NCI-H1105 treated with DMSO at 0.1 percent for 48 hours (cell line): Measurements from ENCODE around the gene TREM1.
"Not testable (repeated sequence)": the region's sequence is repeated elsewhere in the genome, so short reads cannot be mapped to it uniquely, and the experiment has no call there.

Experiments
- DNase-seq: peaks from one replicate; lab custom pipeline; 2025; lab: John Stamatoyannopoulos, UW

TREM1 gene

DNA sequence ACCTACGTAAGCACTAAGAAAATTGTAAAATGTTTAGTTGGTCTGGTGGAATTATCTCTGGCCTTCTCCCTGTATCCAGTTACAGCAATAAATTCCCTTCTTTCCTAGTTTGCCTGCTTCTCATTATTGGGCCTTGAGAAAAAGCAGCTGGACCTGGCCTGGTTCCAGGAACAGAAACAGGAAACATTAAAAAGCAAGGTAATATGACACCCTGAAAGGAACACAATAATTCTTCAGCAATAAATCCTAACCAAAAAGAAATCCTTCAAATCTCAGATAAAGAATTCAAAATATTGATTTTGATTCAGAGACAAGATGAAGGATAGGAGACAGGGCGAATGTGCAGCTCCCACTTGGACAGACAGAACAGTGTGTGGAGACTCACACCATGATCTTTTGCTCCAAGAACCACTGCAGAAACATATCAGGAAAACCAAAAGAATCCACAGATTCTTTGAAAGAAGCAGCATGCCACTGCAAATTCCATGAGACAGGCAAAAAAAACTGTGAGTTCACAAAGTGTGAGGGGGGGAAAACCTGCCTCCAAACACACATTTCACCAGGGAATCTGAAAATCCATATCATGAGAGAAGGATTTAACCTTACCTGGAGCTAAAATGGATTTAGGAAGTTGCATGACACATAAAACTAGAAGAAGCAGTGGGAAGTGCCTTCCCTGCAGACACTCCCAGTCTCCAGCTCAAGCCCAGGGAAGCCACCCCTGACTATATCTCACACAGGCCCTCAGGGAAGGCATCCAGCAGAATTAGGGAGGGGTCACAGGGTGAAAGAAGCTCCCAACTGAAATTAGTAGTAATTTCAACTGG is 28.9 kb downstream of the TREM1 start:
- DNase-seq, result peak; percentile 87

- DNase-seq, result no peak
Observed at GRCh38 chr6:41256383-41256782, 30.1 kb downstream of the TREM1 start.

- DNase-seq, result no peak
Observed at GRCh38 chr6:41255638-41256246, 30.7 kb downstream of the TREM1 start.

- DNase-seq, result no peak
Observed at GRCh38 chr6:41255110-41255509, 31.4 kb downstream of the TREM1 start.

- DNase-seq, result no peak
Observed at GRCh38 chr6:41252401-41253169, 33.9 kb downstream of the TREM1 start.

DNA sequence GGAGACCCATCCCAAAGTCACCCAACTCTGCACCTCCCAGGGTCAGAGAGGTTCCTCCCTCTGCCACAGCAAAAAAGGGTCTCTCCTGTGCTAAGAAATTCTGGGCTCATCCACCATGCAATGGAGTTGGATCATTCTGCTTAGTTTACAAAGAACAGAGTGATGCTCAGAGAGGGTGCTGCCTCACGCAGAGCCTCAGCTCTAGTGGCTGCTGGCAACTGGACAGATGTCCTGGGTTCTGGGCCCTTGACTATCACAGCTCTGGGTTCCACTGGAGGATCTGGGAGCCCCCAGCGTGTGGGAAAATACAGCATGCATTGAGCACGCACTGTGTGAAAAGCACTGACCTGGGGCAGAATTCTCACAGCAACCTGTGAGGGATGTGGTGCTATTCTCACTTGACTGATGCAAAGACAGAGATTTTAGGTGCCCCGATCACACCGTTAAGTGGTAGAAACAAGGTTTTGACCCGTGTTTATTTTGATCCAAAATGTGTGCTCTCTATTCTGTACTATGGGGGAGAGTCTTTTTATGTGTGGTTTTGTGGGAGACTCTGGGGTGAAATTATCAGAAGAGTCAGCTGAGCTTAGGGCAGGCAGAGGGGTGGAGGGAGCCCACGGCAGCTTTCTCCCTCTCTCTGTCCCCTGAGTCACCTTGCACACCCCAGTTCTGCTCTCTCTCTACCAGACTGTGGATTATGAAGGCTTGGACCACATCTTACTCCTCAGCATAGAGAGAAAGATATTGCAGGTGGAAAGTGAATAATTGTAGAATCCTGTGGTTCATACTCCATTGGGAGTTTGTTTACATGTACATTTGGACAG is 38.4 kb downstream of the TREM1 start:
- no peak for DNase-seq

DNA sequence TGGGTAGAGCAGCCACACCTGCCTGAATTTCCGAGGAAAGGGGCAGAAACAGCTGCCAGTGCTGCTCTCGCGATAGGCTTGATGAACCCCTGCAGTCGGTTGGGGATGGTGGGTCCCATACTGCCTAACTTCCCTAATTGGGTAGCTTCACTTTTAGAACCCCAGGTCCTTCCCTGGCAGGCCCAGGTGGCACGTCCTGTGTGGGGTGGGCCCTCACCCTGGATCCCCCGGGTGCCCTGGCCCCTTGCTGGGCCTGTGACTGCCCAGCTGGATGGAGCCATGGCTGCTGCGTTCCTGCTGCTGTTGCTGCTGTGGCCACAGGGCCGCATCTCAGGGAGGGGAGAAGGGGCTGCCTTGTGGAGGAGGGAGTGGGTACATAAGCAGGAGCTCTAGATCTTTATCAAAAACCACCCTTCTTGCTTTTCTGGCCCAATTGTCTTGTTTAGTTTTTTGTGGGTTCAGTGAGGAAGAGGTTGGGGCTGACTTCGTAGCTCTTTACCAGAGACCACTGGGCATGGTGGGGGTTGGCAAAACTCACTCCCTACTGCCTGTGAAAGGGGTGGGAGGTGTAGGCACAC is 39.1 kb downstream of the TREM1 start:
- no peak for DNase-seq

GRCh38 chr6:41246529-41246928 is 40.0 kb downstream of the TREM1 start:
- not testable (repeated sequence) for DNase-seq

GRCh38 chr6:41239467-41240159 is 46.9 kb downstream of the TREM1 start:
- DNase-seq, result no peak

DNA sequence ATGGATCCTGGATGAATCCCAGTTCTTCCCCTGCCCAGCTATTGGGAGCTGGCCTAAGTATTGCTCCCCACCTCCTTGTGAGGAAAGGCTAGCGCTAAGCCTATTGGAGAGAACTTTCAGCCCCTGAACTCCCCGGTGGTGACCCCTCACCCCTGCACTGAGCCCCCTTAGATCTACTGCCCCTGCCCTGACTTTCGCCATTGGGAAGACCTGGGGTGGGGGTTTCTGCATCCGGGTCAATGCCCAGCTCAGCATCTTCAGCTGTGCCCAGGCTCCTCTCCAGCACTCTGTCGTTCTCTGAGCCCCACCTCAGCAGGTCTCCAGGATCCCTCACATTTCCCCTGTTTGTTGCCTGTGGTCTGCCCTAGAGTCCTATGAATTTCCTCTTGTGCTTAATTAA is 49.4 kb downstream of the TREM1 start:
- DNase-seq, result no peak

- no peak for DNase-seq
Observed at GRCh38 chr6:41236276-41236675, 50.2 kb downstream of the TREM1 start.

DNA sequence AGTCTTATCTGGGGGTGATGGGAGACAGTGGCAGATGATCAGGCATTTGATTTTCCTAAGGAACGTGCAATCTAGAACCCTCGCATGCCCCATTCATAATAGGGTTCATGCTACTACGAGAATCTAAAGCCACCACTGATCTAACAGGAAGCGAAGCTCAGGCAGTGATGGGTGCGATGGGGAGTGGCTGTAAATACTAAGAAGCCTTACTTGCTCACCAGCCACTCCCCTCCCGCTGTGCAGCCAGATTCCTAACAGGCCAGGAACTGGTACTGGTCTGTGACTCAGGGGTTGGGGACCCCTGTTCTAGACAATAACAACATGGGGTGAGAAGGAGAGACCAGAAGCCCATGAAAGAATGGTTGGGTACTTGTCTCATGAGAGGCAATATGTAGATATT is 53.8 kb downstream of the TREM1 start:
- no peak for DNase-seq

GRCh38 chr6:41231246-41231645 is 55.2 kb downstream of the TREM1 start:
- DNase-seq, result no peak

DNA sequence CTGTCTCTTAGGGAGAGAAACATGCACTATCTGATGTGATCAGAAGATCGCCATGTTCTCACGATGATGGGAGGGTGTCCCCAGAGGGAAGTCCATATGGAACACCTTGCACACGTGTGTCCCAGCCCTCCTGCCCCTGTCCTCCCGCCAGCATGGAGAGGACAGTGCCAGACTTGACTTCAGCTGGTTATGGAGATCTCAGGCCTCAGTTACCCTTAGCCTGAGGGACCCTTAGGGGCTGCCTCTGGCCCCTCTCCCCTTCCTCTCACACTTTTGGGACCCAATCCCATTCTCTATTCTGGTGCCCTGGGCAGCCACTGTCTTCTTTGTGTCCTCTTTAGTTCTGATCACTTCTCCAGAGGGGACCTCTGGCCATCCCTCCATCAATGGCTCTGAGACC is 56.8 kb downstream of the TREM1 start:
- DNase-seq, result no peak

- DNase-seq, result no peak
Observed at GRCh38 chr6:41228616-41229015, 57.9 kb downstream of the TREM1 start.

DNA sequence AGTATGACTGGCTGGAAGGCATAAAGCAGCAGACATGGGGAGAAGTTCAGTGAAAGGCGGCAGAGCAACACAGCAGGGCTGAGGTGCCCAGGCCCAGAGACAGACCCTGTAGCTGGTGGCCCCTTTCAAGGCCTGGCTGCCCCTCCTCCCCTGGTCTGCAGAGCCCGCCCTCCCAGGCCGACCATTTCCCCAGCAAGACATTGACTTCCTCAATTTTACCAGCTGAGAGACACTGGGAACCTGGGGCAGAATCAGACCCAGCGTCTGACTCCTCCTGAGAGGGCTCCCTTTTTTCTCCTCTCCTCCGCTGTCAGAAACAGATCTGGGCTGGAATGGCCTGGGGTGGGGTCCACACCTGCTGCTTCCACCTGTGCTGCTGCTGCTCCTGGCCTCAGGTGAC is 58.4 kb downstream of the TREM1 start, which contains the start of gene TREML4:
TSS of gene TREML4 (plus strand) at position 254 of the 400 bp plus-strand sequence. CDS start at position 333, 79 bp downstream.
- no peak for DNase-seq

DNA sequence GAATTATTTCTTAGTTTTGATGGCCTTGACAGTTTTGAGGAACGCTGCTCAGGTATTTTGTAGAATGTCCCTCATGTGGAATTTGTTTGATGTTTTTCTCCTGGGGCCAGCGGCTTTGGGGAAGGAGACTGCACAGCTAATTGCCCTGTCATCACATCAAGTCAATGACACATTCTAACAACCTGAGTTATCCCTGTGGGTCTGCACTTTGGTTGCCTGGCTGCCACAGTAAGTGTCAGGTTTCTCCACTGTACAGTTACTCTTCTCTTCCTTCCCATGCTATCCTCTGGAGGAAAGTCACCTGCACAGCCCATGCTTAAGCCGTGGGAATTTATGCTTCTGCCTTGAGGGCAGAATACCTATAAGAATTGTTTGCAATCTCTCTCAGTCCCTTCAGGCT is 59.7 kb downstream of the TREM1 start:
- DNase-seq, result no peak

DNA sequence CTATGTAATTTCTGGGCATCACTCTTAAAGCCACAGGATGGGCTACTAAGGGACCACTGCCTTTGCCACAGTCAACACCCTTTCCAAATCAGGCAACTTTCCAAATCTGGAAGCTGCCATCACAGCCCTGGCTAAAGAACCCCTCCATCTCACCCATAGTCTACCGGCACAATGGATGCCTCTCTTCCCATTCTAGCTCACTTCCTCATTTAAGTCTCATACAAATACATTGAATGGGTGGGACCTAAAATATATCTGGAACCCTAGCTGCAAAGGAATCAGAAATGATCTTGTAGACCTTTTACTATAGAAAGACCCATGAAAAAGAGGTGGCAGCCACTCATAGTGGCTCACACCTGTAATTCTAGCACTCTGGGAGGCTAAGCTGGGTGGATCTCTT is 61.7 kb downstream of the TREM1 start:
- no peak for DNase-seq
